GM21723 (cell line): ENCODE data around the gene BORCS5.
"Not testable (repeated sequence)": the region's sequence is repeated elsewhere in the genome, so short reads cannot be mapped to it uniquely, and the experiment has no call there.

Experiments used
- ATAC-seq: cut with Tn5 transposase; IDR thresholded peaks from one replicate; pipeline ENCODE4 v1.9.1; 2021; ENCODE audit warnings: mild to moderate bottlenecking, moderate library complexity; ENCODE audit not compliant: unreplicated experiment

BORCS5 gene

DNA sequence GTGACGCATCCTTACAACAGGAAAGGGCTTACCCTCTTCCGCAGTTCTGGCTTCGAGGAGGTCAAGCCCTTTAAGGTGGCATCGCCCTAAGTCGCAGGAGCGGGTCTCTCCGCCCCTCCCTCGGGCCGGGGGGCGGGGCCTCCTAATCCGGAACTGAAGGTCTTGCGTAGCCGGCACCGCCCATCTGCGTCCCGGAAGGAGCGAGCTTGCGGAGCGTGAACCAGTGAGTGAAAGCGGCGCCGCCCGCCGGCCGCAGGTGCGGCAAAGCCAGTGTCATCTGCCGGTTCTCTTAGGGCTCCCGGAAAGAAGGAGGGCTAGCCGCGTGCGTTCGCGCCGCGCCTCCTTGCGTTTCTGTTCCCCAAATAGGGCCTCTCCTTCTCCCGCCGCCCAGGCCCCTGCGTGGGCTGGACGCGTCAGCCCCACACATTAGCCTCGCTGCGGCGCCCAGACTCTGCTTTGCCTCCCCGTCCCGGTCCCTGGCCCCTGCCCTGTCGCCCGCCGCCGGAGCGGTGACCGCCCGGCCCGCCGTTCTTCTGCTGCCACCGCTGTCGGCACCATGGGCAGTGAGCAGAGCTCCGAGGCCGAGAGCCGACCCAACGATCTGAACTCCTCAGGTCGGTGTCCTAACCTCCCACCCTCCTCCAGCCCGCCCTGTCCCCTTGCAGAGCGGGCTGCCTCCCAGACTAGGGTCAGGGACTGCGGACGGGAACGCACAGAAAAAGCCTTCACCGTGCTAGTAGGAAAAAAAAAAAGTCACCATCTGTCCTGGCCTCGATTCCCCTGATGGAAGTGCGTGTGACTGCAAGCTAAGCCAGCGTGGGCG is at the start of gene BORCS5:
TSS of gene BORCS5 (plus strand) at position 183 of the 823 bp plus-strand sequence. CDS start at position 557, 374 bp downstream.
- peak; percentile 90 for ATAC-seq

DNA sequence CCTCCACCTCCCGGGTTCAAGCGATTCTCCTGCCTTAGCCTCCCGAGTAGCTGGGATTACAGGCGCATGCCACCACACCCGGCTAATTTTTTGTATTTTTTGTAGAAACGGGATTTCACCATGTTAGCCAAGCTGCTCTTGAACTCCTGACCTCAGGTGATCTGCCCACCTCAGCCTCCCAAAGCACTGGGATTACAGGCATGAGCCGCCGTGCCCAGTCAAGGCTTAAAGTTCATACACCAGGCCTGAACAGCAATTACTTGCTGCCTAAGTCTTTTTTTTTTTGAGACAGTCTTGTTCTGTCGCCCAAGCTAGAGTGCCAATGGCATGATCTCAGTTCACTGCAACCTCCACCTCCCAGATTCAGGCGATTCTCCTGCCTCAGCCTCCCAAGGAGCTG is 46.2 kb upstream of the BORCS5 start:
- not testable (repeated sequence) for ATAC-seq

DNA sequence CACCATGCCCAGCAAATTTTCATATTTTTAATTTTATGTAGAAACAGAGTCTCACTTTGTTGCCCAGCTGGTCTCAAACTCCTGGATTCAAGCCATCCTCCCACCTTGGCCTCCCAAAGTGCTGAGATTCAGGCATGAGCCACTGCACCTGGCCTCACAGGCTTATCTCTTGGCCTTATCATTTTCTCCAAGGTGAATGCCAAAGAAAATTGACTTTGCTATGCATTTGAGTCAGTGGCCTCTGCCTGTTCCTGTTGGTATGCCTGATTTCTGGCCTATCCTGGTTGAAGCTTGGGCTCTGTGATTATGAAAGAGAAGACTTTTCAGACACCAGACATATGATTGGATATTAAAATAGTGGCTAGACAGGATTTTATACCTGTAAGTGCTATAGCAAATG is 41.0 kb upstream of the BORCS5 start:
- ATAC-seq = no peak

DNA sequence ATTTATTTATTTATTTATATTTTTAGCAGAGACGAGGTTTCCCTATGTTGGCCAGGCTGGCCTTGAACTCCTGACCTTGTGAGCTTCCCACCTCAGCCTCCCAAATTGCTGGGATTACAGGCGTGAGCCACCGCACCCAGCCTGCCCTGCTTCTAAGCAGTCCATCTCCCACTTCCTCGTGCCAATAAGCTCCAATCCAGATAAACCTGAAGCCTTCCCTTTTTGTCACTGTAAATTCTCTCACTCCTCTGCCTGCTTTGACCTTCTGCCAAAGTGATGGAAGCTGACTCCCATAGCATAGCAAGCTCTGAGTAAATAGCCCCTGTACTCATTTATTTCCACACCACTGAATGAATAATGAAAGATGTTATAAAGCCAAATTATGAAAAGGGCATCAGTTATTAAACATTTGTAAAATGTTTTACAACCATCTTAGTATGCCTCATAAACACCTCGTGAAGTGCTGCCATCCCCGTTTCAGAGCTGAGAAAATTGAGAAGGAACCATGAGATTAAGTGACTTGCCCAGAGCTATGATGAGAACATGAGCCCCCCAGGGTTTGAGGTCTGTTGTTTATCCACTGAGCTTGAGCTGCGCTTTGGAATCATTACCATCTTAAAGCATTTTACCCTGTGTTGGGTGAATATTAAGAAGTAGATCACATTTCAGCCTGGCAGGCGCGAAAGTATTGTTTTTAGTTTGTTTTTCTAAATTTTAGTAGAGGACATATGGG is 37.3 kb upstream of the BORCS5 start:
- ATAC-seq = no peak

DNA sequence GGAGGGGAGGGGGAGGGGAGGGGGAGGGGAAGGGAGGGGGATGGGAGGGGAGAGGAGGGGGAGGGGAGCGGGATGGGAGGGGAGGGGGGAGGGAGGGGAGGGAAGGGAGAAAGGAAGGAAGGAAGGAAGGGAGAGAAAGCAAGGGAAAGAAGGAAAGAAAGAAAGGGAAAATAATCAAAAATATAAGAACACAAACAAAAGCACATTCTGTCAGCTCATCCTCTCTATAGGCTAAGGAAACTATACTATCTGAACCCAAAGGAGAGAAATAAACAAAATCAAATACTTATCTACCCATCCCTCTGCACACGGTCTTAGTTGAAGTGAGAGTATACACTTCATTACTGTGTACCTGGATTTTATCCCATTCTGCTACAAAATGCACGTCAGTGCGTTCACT is 33.8 kb upstream of the BORCS5 start:
- no peak for ATAC-seq

DNA sequence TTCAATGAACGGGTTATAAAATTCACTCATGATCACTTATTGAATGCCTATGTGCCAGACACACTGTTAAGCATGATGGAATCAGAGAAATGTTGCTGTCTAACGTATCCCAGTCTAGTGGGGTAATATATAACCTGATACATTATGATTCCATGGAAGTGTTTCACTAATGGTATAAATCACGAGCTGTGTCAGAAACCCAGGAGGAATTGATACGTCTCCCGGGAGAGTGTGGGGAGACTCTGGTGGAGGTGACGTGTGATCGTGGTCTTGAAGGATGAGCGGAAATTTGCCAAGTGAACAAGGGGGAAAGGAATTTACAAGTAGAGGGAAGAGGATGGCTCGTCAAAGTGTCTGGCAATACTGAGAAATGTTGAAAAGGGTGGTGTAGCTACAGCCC is 33.3 kb upstream of the BORCS5 start:
- no peak for ATAC-seq

DNA sequence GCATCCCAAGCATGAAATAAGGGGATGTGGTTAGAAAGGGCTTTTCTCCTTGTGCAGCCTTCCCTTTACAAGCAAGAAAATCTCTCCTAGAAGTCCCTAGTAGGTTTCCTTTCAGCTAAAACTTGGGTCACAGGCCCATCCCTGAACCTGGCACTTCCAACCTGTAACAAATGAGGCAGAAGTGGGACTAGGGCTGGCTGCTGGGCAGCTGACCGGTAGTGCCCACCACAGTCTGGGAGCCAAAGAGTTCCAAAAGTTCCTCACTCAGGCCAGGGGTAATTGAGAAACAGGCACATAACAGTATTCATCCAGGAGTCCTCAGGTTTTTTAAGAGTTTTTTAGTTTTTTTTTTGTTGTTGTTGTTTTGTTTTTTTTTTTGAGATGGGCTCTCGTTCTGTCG is 30.6 kb upstream of the BORCS5 start:
- no peak for ATAC-seq

DNA sequence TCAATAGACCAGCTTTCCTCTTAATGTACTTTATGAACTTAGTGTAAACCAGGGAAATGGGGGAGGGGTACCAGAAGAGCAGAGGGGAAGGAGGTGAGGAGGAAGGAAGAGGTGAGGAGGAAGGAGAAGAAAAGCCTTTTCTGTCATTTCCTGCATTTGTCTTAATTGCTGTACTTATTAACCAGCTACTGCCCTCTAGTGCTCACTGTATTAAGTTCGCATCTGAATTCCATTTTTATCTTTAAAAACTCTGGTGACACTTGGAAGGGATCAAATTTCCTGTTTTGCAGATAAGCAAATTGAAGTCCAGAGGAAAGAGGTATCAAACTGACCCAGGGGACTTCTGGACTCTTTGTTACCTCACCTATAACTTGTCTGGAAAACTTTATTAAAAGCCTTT is 29.1 kb upstream of the BORCS5 start:
- ATAC-seq = no peak

DNA sequence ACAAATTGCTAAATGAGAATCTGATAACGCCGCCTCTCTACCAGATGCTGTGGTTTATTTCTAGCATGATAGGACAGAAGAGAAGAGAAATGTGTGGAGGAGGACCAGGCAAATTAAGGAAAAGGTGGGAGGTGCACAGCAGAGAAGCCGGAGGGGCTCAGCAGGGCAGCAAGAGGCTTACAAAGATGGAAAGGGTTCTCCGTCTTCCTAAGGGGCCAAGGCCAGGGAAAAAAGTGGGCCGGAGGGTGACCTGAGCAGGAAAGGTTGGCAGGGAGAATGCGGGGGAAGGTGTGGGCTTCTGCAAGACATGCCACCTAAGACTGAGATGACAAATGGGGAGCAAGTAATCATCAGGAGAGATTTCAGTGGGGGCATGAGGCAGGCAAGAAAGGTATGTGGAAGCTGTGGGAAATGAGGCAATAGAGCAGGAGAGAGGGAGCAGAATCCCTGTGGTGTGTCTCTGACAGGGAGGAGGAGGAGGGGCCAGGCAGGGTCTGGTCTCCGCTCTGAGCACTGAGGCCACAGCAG is 25.6 kb upstream of the BORCS5 start:
- no peak for ATAC-seq

DNA sequence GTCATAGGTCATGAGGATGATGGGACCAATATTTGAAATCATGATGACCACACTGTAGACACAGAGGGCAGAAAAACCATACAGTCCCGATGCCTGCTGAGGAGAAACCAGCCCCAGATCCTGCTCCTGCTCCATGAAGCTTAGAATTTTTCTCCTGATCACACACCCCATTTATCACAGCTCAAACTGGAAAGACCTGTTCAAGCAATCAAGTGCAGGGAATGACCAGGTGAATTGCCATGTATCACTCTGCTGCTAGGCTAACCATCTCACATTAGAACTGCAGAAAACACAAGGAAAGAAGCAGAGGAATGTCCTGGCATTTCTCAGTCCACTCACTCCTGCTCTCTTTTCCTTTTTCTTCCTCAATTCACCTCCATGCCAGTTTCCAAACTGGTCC is 25.0 kb upstream of the BORCS5 start:
- no peak for ATAC-seq

DNA sequence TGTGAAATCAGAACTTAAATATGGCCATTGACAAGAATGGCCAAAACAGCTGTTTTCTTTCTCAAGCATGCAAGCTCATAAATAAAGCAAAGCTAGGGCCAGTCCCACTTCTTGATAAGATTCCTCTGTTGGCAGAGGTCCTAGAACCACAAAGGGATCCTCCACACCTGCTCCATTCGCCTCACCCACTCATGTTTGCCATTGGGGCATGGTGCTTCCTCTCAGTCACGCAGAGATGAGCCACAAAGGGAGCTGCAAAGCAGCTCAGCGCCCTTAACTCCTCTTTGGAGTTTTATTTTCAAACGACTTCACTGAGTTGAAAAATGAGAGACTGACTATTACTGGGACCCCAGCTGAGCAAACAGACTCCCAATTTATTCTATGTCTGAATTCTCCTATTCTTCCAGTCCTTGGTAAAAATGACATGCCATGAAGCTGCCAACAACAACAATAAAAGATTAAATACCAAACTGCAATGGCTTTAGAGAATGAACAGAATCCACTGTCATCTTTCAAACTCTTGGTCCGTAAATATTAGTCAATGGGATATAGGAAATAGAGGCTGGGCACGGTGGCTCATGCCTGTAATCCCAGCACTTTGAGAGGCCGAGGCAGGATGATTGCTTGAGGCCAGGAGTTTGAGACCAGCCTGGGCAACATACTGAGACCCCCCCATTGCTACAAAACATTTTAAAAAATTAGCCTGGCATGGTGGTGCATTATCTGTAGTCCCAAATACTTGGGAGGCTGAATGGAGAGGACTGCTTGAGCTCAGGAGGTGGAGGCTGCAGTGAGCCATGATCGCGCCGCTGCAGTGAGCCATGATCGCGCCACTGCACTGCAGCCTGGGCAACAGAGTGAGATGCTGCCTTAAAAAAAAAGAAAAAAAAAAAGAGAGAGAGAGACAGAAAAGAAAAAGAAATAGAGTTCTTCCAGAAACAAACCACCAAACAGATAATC is 23.2 kb upstream of the BORCS5 start:
- ATAC-seq = no peak

DNA sequence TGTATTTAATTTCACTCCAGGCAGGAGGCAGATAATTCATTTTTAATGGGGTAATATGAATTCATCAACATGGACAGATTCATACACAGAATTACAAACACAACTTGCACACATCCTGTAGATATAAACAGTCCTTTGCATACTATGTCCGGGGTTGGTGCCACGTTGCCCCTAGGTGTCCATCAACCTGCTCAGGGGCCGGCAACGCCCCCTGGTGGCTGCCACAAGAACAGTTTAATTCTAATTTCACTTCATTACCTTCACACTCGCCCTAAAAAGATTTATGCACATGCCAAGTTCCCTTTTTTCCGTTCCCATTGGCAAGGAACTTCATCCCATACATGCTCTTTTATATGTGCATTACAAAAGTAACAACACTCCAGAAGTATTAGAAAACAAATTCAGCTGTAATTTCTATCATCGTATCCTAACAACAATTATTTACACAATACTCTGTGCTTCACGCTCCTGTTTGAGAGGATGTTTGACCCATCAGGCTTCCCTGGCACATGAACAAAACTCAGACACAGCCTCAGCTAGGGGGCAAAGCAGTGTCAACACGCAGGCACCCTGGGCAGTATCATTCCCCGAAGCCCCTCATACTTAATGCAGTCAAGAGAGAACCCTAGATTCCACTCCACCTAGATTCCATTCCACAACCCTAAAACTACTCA is 22.4 kb upstream of the BORCS5 start:
- ATAC-seq = peak; percentile 75

DNA sequence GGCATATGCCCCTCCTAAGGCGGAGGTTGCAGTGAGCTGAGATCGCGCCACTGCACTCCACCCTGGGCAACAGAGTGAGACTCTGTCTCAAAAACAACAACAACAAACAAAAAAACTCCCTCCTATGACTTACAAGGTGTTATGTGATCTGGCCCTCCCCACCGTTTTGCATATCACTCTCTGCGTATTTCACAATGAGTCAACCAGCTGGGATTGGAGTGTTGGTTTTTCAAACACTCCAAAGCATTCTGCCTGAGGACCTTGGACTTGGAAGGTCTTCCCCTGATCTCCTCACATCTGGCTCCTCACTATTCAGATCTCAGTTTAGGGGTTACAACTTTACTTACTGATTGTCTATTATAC is 20.8 kb upstream of the BORCS5 start:
- peak; percentile 62 for ATAC-seq

DNA sequence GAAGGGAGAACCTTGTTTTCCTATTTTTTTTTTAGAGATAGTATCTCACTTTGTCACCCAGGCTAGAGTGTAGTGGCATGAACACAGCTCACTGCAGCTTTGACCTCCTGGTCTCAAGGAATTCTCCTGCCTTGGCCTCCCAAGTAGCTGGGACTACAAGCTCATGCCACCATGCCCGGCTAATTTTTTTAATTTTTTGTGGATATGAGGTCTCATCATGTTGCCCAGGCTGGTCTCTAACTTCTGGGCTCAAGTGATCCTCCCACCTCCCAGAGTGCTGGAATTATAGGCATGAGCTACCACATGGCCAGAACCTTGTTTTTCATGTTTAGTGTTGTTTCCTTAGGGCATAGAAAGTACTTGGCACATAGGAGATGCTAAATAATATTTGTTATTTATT is 20.4 kb upstream of the BORCS5 start:
- ATAC-seq = no peak

DNA sequence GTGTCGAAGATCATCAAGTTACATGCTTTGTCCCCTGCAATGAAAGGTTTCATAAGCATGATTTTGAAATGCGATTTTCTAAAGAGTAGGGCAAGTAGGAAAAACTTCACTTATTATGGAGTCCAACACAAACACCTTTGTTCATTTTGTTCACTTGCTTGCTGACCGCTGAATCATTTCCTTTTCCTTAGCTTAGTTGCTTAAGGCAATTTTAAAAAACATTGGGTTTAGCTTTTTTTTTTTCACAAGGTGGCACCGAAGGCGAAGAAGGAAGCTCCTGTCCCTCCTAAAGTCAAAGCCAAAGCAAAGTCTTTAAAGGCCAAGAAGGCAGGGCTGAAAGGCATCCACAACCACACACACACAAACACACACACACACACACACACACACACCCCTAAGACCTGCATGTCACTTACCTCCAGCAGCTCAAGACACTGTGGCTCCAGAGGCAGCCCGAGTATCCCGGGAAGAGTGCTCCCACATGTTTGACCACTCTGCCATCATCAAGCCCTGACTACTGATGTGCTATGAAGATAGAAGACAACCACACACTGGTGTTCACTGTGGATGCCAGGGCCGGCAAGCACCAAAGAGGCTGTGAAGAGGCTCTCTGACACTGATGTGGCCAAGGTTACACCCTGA is 18.2 kb upstream of the BORCS5 start:
- ATAC-seq = no peak

DNA sequence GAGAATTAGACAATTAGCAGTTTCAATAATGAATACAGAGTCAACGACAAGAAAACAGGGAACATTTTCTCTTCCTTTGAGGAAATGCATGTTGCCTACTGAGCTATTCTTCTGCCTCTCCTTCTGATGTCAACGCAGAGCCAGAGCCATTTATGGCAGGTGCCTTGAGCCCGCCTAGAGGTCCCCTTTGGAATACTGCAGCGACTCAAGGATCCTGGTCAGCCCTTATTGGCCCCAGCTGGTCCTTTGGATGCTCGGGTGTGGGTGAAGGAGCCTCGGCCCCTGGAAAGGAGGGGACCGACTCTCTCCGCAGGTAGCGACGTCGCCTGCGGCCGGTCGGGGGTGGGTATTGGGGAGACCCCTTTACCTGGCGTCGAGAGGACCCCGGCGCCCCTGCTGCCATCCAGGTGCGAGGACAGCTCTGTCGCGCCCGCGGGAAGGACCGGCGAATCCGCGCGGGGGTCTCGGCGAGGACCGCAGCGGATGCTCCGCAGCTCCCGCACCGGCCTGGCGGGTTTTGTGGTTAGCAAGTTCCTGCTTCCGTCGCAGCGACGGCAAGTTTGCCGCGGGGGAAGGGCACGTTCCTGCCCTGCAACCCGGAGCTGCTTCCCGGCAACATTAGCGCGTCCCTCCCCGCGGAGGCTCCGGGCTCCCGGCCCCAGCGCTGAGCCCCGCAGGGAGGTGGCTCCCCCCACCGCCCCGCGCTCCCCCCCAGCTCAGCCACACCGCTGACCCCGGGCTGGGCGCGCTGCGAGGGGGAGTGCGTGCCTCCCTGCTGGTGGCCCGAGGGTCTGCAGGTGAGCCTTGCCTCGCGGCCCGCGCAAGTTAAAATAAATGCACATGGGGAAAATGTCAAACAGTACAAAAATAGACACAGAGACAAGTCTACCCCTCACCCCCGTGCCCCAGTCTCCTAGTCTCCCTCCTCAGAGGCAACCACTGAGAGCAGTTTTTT is 6.9 kb upstream of the BORCS5 start, which contains the start of gene MANSC1:
TSS of gene MANSC1 (minus strand) at position 532 of the 955 bp plus-strand sequence. CDS start 6,928 bp downstream, outside the sequence.
- no peak for ATAC-seq

DNA sequence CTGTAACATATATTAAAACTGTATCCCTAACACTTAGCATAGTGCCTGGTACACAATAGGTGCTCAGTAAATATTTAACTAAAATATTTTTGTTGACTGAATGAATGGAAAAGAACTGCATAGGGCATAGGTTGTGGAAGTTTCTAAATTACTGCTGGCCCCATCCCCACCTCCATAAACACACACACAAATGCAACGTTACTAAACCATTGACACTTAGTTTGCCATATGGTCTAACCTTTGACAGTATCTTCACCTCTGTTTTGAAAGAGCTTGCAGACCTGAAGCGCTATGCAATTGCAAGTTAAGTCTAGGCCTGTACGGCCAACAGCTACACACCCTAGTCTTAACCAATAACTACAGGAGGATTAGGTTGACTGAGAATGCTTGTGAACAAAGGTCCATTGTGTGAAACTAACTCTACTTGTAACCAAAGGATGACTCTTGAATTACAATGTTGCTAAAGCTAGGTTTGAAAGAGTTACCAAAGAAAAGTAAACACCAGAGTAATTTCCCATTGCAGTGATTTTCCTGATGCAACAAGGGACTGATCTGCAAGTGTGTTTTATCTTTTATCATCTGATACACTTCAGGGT is 5.9 kb upstream of the BORCS5 start:
- ATAC-seq = no peak

DNA sequence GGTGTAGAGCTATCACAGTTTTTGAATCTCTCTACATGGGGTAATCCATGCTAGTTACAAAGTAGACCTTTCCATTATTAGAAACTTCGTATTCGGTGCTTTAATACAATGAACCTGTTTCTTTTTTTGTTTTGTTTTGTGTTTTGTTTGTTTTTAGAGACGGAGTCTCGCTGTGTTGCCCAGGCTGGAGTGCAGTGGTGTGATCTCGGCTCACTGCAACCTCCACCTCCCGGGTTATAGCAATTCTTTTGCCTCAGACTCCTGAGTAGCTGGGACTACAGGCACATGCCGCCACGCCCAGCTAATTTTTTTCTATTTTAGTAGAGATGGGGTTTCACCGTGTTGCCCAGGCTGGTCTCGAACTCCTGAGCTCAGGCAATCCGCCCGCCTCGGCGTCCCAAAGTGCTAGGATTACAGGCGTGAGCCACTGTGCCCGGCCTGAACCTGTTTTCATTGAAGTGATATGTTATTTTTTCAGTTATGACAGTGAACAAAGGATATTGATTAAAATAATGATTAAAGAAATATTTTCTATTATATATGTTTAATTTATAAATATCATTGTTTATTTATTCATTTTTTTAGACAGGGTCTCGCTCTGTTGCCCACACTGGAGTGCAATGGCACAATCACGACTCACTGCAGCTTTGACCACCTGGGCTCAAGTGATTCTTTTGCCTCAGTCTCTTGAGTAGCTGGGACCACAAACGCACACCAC is 5.3 kb upstream of the BORCS5 start:
- ATAC-seq = not testable (repeated sequence)
